Measurements from ENCODE around the gene KPNB1.

Gene KPNB1

DNA sequence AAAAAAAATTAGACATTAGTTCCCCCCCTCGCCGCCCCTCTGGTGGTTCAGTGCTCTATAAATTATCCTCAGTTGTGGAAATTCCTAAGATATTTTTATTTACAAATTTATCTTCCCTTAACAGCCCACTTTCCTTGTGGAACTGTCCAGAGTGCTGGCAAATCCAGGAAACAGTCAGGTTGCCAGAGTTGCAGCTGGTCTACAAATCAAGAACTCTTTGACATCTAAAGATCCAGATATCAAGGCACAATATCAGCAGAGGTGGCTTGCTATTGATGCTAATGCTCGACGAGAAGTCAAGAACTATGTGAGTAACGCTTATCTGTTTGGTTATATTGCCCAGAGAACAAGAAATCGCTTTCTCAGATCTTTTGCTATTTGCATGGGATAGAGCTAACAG, 2.9 kb downstream of the KPNB1 start:
- H3K9me3 Mint-ChIP-seq: no peaks in the 10 kb centered on the region
- H3K36me3 Mint-ChIP-seq (ENCODE audit: low read depth): peaks cover 66% of the 10 kb centered on the region
- H3K27ac Mint-ChIP-seq: peak overlapping the region; percentile 60
- H3K27me3 Mint-ChIP-seq: no peaks in the 10 kb centered on the region
- H3K4me3 Mint-ChIP-seq: peak overlapping the region; percentile 83
- peaks cover 81% of the 10 kb centered on the region for H3K4me1 Mint-ChIP-seq (ENCODE audit: low read depth)

- Mint-ChIP-seq H3K36me3 (ENCODE audit: low read depth) (peaks cover 72% of the 10 kb centered on the region), H3K9me3 (no peaks in the 10 kb centered on the region), H3K4me1 (ENCODE audit: low read depth) (peaks cover 80% of the 10 kb centered on the region), H3K27me3 (no peaks in the 10 kb centered on the region), H3K27ac (peak overlapping the region; percentile 76), H3K4me3 (peak overlapping the region; percentile 83)
Observed at GRCh38 chr17:47653442-47653841, 3.7 kb downstream of the KPNB1 start.

- peaks cover 80% of the 10 kb centered on the region for H3K36me3 Mint-ChIP-seq (ENCODE audit: low read depth)
- H3K4me1 Mint-ChIP-seq (ENCODE audit: low read depth): peaks cover 73% of the 10 kb centered on the region
- H3K4me3 Mint-ChIP-seq: peak overlapping the region; percentile 83
- H3K27ac Mint-ChIP-seq: peak overlapping the region; percentile 75
- H3K9me3 Mint-ChIP-seq: no peaks in the 10 kb centered on the region
- H3K27me3 Mint-ChIP-seq: no peaks in the 10 kb centered on the region
Observed at GRCh38 chr17:47654991-47655390, 5.3 kb downstream of the KPNB1 start.

GRCh38 chr17:47660064-47660492, 10.4 kb downstream of the KPNB1 start:
- H3K4me3 Mint-ChIP-seq: peak overlapping the region; percentile 51
- peak overlapping the region; percentile 18 for H3K27ac Mint-ChIP-seq
- H3K36me3 Mint-ChIP-seq (ENCODE audit: low read depth): peaks cover 80% of the 10 kb centered on the region
- H3K9me3 Mint-ChIP-seq: no peaks in the 10 kb centered on the region
- peaks cover 66% of the 10 kb centered on the region for H3K4me1 Mint-ChIP-seq (ENCODE audit: low read depth)
- no peaks in the 10 kb centered on the region for H3K27me3 Mint-ChIP-seq

- peak overlapping the region; percentile 13 for H3K27ac Mint-ChIP-seq
- no peaks in the 10 kb centered on the region for H3K27me3 Mint-ChIP-seq
- peaks cover 38% of the 10 kb centered on the region for H3K4me1 Mint-ChIP-seq (ENCODE audit: low read depth)
- H3K9me3 Mint-ChIP-seq: no peaks in the 10 kb centered on the region
- H3K4me3 Mint-ChIP-seq: no peak overlapping the region
- peaks cover 81% of the 10 kb centered on the region for H3K36me3 Mint-ChIP-seq (ENCODE audit: low read depth)
Observed at GRCh38 chr17:47663912-47664623, 14.3 kb downstream of the KPNB1 start.

DNA sequence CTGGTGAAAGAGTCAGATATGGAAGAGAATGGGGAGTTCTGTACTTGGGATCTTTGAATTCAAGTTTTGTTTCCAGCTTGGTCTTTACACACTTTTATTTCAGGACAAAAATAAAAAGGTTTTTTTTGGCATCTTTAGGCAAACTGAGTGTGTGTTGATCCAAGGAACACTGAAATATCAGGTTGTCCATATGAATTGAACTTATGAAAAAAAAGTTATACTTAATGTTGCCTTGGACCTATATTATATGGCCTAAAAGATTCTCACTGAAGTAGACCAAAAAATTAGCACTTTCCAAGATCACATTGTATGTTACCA, 14.9 kb downstream of the KPNB1 start:
- Mint-ChIP-seq H3K36me3 (ENCODE audit: low read depth) (peaks cover 86% of the 10 kb centered on the region), H3K4me3 (no peak overlapping the region), H3K4me1 (ENCODE audit: low read depth) (peaks cover 40% of the 10 kb centered on the region), H3K27me3 (no peaks in the 10 kb centered on the region), H3K27ac (peak overlapping the region; percentile 13), H3K9me3 (no peaks in the 10 kb centered on the region)

DNA sequence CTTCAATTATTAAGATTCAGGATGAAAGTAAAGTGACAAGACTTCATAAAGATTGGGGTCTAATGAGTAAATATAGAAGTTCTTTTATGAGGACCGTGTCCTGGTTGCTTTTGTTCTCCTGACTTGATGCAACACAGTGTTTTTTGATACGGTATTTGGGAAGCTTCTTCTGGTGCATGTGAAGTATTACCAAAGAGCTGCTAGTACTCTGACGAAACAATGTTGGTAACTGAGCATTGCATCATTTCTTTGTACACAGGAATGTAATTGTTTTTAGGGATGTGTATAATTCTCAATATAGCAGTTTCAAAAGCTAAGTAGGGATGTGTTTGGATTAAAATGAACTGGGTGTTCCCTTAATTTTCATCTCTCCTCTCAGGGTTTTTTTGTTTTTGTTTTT, 15.9 kb downstream of the KPNB1 start:
- H3K27ac Mint-ChIP-seq: peak overlapping the region; percentile 49
- no peak overlapping the region for H3K4me3 Mint-ChIP-seq
- no peaks in the 10 kb centered on the region for H3K27me3 Mint-ChIP-seq
- H3K9me3 Mint-ChIP-seq: no peaks in the 10 kb centered on the region
- H3K36me3 Mint-ChIP-seq (ENCODE audit: low read depth): peaks cover 88% of the 10 kb centered on the region
- peaks cover 39% of the 10 kb centered on the region for H3K4me1 Mint-ChIP-seq (ENCODE audit: low read depth)

DNA sequence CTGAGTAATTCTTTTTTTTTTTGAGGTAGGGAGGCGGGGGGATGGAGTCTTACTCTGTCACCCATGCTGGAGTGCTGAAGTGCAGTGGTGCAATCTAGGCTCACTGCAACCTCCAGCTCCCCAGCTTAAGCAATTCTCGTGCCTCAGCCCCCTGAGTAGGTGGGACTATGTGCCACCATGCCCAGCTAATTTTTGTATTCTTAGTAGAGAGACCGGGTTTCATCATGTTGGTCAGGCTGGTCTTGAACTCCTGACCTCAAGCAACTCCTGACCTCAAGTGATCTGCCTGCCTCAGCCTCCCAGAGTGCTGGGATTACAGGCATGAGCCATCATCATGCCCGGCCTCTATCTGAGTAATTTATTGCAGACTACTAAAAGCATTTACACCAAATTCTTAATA, 19.4 kb downstream of the KPNB1 start:
- Mint-ChIP-seq H3K4me3 (no peak overlapping the region), H3K27ac (peak overlapping the region; percentile 31), H3K9me3 (no peaks in the 10 kb centered on the region), H3K36me3 (ENCODE audit: low read depth) (peaks cover 94% of the 10 kb centered on the region), H3K4me1 (ENCODE audit: low read depth) (peaks cover 24% of the 10 kb centered on the region), H3K27me3 (no peaks in the 10 kb centered on the region)

DNA sequence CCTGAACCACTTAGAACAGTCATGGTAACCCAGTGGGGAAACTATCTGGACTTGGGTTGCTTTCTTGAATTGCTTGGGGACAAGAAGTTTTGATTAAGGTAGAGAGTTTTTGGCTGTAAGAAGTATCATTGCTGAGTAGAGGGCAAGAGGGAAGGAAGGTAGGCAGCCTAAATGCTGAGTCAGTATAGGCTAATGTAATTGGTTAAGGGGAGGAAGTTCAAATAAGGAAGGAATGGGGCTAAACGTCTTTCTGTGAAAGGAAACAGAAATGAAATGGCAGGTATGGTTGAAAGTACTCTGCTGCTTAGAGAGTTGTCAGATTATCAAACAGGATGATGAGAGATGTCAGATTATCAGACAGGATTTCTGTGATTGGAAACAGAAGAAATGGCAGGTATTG, 20.3 kb downstream of the KPNB1 start:
- Mint-ChIP-seq H3K4me3 (no peak overlapping the region), H3K27me3 (no peaks in the 10 kb centered on the region), H3K27ac (peak overlapping the region; percentile 74), H3K4me1 (ENCODE audit: low read depth) (peaks cover 23% of the 10 kb centered on the region), H3K36me3 (ENCODE audit: low read depth) (peaks cover 94% of the 10 kb centered on the region), H3K9me3 (no peaks in the 10 kb centered on the region)

DNA sequence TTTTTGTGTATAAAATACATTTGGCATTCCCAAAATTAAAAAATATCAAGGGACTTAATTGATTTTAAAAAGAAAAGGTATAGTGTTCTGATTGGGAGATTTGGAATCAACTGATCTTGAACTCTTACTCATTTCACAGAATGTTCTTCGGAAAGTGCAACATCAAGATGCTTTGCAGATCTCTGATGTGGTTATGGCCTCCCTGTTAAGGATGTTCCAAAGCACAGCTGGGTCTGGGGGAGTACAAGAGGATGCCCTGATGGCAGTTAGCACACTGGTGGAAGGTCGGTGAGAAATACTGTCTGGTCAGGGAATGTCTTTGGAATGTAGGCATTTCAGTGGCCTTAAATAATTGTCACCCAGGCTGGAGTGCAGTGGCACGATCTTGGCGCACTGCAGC, 24.8 kb downstream of the KPNB1 start:
- peaks cover 23% of the 10 kb centered on the region for H3K4me1 Mint-ChIP-seq (ENCODE audit: low read depth)
- no peaks in the 10 kb centered on the region for H3K9me3 Mint-ChIP-seq
- peaks cover 96% of the 10 kb centered on the region for H3K36me3 Mint-ChIP-seq (ENCODE audit: low read depth)
- H3K27ac Mint-ChIP-seq: no peak overlapping the region
- no peaks in the 10 kb centered on the region for H3K27me3 Mint-ChIP-seq
- H3K4me3 Mint-ChIP-seq: no peak overlapping the region

DNA sequence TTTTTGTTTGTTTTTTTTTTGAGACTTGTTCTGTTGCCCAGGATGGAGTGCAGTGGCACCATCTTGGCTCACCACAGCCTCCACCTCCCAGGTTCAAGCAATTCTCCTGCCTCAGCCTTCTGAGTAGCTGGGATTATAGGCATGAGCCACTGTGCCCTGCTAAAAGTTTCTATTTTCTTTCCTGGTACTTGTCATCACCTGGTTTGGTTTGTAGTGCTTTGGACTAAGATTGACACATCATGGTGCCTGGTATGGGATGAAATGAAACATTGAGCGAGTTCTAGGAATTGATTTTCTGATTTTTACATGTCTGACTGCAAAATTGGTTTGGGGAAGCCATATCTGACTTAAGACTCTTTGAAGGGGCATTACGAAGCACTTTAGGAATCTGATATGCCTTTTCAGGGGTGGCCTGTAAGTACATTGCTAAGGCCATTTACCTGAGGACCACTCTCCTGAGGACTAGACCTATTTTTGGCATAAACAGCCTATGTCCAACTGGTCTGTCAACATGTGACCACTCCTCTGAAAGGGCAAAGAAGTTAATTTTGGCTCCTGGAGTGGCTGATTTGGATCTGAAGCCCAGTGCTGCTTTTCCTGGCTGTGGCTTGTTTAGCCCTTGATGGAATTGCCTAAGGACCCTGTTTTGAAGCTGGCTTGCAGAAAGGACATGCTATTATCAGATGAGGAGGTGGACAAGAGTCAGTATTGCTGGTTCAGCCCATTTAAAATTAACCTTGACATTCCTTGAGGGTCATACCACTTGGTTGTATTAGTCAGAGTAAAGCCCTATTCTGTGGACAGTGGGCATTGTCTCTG, 25.9 kb downstream of the KPNB1 start:
- H3K4me1 Mint-ChIP-seq (ENCODE audit: low read depth): peaks cover 15% of the 10 kb centered on the region
- no peaks in the 10 kb centered on the region for H3K27me3 Mint-ChIP-seq
- no peak overlapping the region for H3K27ac Mint-ChIP-seq
- H3K9me3 Mint-ChIP-seq: no peaks in the 10 kb centered on the region
- H3K4me3 Mint-ChIP-seq: no peak overlapping the region
- H3K36me3 Mint-ChIP-seq (ENCODE audit: low read depth): peaks cover 96% of the 10 kb centered on the region

DNA sequence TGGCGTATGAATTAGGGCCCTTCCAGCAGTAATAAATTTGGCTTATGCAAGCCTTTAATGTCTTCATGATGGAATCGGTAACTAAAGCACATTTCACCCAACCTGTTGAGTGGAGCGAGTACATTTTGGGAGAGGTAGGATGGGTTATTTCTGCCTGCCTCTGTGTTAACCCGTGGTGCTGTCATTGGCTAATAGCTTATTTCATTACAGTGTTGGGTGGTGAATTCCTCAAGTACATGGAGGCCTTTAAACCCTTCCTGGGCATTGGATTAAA, 26.4 kb downstream of the KPNB1 start:
- Mint-ChIP-seq H3K4me3 (no peak overlapping the region), H3K27me3 (no peaks in the 10 kb centered on the region), H3K36me3 (ENCODE audit: low read depth) (peaks cover 95% of the 10 kb centered on the region), H3K9me3 (no peaks in the 10 kb centered on the region), H3K27ac (no peak overlapping the region), H3K4me1 (ENCODE audit: low read depth) (peaks cover 15% of the 10 kb centered on the region)

- H3K9me3 Mint-ChIP-seq: no peaks in the 10 kb centered on the region
- H3K36me3 Mint-ChIP-seq (ENCODE audit: low read depth): peaks cover 95% of the 10 kb centered on the region
- H3K4me3 Mint-ChIP-seq: no peak overlapping the region
- peaks cover 15% of the 10 kb centered on the region for H3K4me1 Mint-ChIP-seq (ENCODE audit: low read depth)
- no peak overlapping the region for H3K27ac Mint-ChIP-seq
- H3K27me3 Mint-ChIP-seq: no peaks in the 10 kb centered on the region
Observed at GRCh38 chr17:47676510-47677165, 26.9 kb downstream of the KPNB1 start.

GRCh38 chr17:47678196-47678595, 28.5 kb downstream of the KPNB1 start:
- peaks cover 95% of the 10 kb centered on the region for H3K36me3 Mint-ChIP-seq (ENCODE audit: low read depth)
- H3K27ac Mint-ChIP-seq: peak overlapping the region; percentile 36
- H3K27me3 Mint-ChIP-seq: no peaks in the 10 kb centered on the region
- H3K4me3 Mint-ChIP-seq: no peak overlapping the region
- H3K9me3 Mint-ChIP-seq: no peaks in the 10 kb centered on the region
- peaks cover 25% of the 10 kb centered on the region for H3K4me1 Mint-ChIP-seq (ENCODE audit: low read depth)

GRCh38 chr17:47682138-47682537, 32.4 kb downstream of the KPNB1 start:
- Mint-ChIP-seq H3K4me1 (ENCODE audit: low read depth) (peaks cover 10% of the 10 kb centered on the region), H3K4me3 (no peak overlapping the region), H3K9me3 (no peaks in the 10 kb centered on the region), H3K27me3 (no peaks in the 10 kb centered on the region), H3K36me3 (ENCODE audit: low read depth) (peaks cover 89% of the 10 kb centered on the region), H3K27ac (peak overlapping the region; percentile 61)

All from stimulated activated naive CD8-positive, alpha-beta T cell treated with anti-CD3 and anti-CD28 coated beads, Interleukin-15, Interleukin-2, amounts not matched to agents 100 ng/mL and 50 ng/mL, for 24 hours (primary cell).